Retinal pigment epithelial cell (primary cell): Measurements from ENCODE around the gene BTG2.

Experiments used
- DNase-seq: peaks from one replicate; pipeline ENCODE4 v3.0.0-alpha.2; 2010; ENCODE audit warnings: low read depth
- H3K4me3 ChIP-seq: 2 replicates; pipeline ENCODE4 v1.5.1; 2011; ENCODE audit warnings: mild to moderate bottlenecking, low read length, control low read depth, moderate library complexity
- CTCF ChIP-seq: conservative IDR thresholded peaks from 2 replicates; pipeline ENCODE4 v1.5.1; 2011; ENCODE audit warnings: low read depth, low read length, control low read depth, inconsistent platforms

Gene BTG2

GRCh38 chr1:203321273-203322052 is 16.1 kb downstream of the BTG2 start:
- H3K4me3 ChIP-seq = no peak overlapping the region
- TF ChIP-seq CTCF = no peak
- DNase-seq = no peak

DNA sequence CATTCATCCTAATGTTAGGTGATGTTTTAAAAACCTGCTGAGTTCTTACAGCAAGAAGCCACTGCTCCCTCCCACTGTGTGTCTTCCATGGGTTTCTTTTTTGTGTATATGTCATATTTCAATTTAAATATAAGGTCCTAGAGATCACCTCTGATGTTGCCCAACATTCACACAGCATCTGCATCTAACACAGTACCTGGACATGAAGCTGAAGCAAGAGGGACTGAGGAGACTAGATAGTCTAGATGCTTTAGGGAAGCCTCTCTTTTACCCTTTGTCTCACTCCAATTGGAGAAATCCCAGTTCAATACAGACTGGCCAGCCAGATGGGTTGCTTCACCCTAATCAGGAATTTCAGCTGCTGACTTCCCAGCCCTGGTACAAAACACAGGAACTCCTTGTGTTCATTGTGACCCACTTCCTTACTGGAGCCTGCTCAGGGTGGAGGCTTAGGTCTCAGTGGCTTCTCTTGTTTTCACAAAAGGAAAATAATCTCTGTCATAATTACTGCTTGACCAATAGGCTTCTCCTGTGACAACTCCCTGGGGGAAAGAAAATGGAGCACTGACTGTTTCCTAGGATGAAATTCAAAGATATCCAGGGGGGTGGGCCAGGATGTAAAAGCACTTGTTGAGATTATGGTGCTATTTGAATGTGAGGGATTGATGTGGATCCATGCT is 17.3 kb downstream of the BTG2 start:
- H3K4me3 ChIP-seq = no peak overlapping the region
- DNase-seq = no peak
- TF ChIP-seq CTCF = no peak

- no peak overlapping the region for H3K4me3 ChIP-seq
- no peak for TF ChIP-seq CTCF
- no peak for DNase-seq
Observed at GRCh38 chr1:203323587-203323986, 18.3 kb downstream of the BTG2 start.

DNA sequence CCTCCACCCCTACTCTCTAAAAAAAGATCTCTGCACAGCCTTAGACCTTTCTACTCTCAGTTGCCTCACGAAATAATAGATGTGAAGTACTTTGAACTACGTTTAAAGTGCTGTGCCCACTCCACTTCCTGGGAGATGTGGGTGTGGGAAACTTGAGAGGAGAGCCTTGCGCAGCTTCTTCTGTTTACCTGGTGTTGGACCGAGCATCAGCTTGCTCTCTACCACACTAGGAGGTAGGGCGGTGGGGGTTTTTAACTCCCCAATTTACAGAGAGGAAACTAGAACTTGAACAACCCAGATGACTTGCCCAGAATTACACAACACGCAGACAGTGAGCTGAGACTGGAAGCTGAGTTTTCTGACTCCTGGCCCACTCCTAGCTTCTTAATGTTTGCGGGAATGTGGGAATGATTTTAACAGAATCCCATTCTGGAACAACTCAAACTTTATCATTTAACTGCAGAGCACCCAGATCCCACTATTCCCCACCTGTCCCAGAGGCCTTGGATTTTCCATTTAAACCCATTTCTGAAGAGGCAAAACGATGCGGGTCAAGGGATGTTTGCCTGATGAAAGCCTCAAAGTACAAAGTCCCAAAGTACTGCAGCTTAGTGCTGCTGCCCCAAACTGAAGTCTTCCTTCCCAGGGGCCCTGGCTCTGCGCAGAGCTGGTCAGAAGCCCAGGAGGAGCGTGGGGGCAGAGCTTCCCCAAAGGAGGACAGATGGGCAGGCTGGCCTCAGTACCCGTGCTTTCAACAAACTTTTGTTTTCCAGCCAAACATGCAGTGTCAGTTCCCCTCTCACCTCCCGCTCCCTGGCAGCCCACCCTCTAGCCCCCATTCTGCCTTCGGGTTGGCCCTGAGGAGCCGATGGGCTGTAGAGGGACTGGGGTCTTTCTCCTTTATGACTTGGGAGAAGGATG is 19.0 kb downstream of the BTG2 start:
- no peak overlapping the region for H3K4me3 ChIP-seq
- DNase-seq = no peak

GRCh38 chr1:203325026-203325417 is 19.7 kb downstream of the BTG2 start:
- no peak for TF ChIP-seq CTCF
- H3K4me3 ChIP-seq = no peak overlapping the region

More for the DNA sequence above, 19.0 kb downstream of the BTG2 start:
- TF ChIP-seq CTCF = no peak

GRCh38 chr1:203325418-203326091 is 20.2 kb downstream of the BTG2 start:
- no peak overlapping the region for H3K4me3 ChIP-seq
- DNase-seq = no peak
- TF ChIP-seq CTCF = no peak

More at GRCh38 chr1:203325026-203325417, 19.7 kb downstream of the BTG2 start:
- DNase-seq = no peak
